ENCODE measurements around the gene GGCX. TPM values are rescaled to one million over a fixed set of nuclear protein-coding genes. Genes with fewer than 3 reads are reported as not detected.

The GGCX gene
- total and polyA plus RNA-seq, 9 of the 15 experiments (the other 6 are each of a cell fraction or from before 2014, with no cell fraction given) = 14.4 to 47.1 (median 28.1) TPM

DNA sequence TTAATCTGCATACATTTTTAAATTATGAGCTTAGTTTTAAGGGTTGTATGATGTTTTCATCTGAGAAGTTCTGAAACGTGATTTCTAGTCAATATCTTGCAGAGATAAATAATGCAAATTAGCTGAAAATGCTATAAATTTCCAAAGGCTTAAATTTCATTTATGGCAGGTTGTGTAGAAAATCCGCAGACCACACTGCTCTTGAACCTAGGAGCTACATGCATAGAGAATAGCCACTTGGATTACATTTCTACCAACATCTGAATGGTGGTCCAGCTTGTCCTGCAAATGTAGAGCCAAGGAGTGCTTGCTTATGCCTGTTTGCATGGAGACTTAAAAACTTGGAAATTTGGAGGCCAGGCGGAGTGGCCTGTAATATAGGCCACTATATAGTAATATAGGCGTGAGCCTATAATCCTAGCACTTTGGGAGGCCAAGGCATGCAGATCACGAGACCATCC, 15.5 kb downstream of the GGCX start:
- H3K27ac ChIP-seq (ENCODE audit: extremely low read depth, low read depth, low read length) = no peak overlapping the region; the same call in 2 of the 3 replicates
- no peak overlapping the region for H3K4me3 ChIP-seq
- no TSS peak for BruUV-seq (replicated peaks)
- peaks cover 72% of the 10 kb centered on the region for H3K36me3 ChIP-seq (ENCODE audit: control insufficient read depth, insufficient read depth, low read length)
- peaks cover 29% of the 10 kb centered on the region for H4K20me1 ChIP-seq (replicated peaks; ENCODE audit: control insufficient read depth, insufficient read depth, low read length)
- no peak overlapping the region for H3K4me2 ChIP-seq (ENCODE audit: insufficient read depth, low read length)
- in situ Hi-C loops (cut with MboI) (no loop called here), intact Hi-C loops (cut with micrococcal nuclease) (loop anchor here (1.0 kb wide), 1 partner anchor 126 kb away; no protein-coding TSS in a partner anchor)
- POLR2A ChIA-PET = interaction anchor here (0.6 to 24.3 kb wide), 20 partner anchors 10 to 443 kb away, joined by 3 to 1576 read pairs (median 4); partner anchors contain the start of genes C2orf68, CAPG, GGCX and SH2D6
- H3K27me3 ChIP-seq (ENCODE audit: control insufficient read depth in 2 of 2, insufficient read depth in 2 of 2, low read length in 2 of 2) = no peaks in the 10 kb centered on the region
- H3K9me3 ChIP-seq (replicated peaks; ENCODE audit: control insufficient read depth, insufficient read depth, low read depth, low read length) = no peaks in the 10 kb centered on the region
- WGBS (ENCODE audit: insufficient coverage, low coverage, missing lambda C conversion rate) = 55% methylated on average over 5 of the region's 5 CpGs
- peaks cover 26% of the 10 kb centered on the region for H3K79me2 ChIP-seq (ENCODE audit: control insufficient read depth, insufficient read depth, low read length)
- FAIRE-seq (no peak), DNase-seq (ENCODE audit: extremely low read depth in 1 of 4, low spot score in 3 of 4) (peak in 2 of 4 experiments; percentile 30 to 61), ATAC-seq (peak; percentile 64)
- H3K9me1 ChIP-seq (ENCODE audit: control insufficient read depth, insufficient read depth, low read length) = peaks cover 3% of the 10 kb centered on the region
- no peak overlapping the region for H3K9ac ChIP-seq (ENCODE audit: insufficient read depth in 1 of 2, low read depth in 2 of 2, low read length in 2 of 2)
- CTCF ChIA-PET (ENCODE audit: low intra/inter-chr PET ratio) = interaction anchor here (0.6 kb wide), 1 partner anchor 29 kb away, joined by 3 read pairs; no protein-coding TSS in a partner anchor
- peaks cover 0 to 22% of the 10 kb centered on the region in 2 experiments; a peak in 3 of 5 replicates for H3K4me1 ChIP-seq (replicated peaks in 1 of 2; ENCODE audit: control insufficient read depth in 2 of 2, insufficient read depth in 2 of 2, low read length in 2 of 2)
- no peak overlapping the region for H2AFZ ChIP-seq (ENCODE audit: low read depth, low read length)
- TF ChIP-seq ZZZ3 (IDR thresholded peaks at IDR 0.05) (0 out of 2 replicates have a peak, but pooled peaks have one; percentile 17), MAZ (CRISPR knock-in tag; conservative IDR thresholded peaks at IDR 0.05 in 1 of 2, IDR thresholded peaks at IDR 0.05 in 1 of 2) (0 out of 4 replicates have a peak, but pooled peaks of 1 of the 2 experiments have one; percentile 18), ERF (CRISPR knock-in tag; IDR thresholded peaks at IDR 0.05) (peak; percentile 76; the same call in 1 of the 2 replicates), ETV5 (CRISPR knock-in tag; IDR thresholded peaks at IDR 0.05; ENCODE audit: low read depth) (no peak), GTF2E2 (tag; IDR thresholded peaks at IDR 0.05) (no peak), COPS2 (conservative IDR thresholded peaks at IDR 0.05) (no peak), RAD21 (CRISPR knock-in tag; conservative IDR thresholded peaks at IDR 0.05 in 1 of 2, IDR thresholded peaks at IDR 0.05 in 1 of 2) (no peak), SMAD1 (IDR thresholded peaks at IDR 0.05; ENCODE audit: low read depth, low read length, partially characterized antibody) (peak; percentile 22), ZNF655 (CRISPR knock-in tag; IDR thresholded peaks at IDR 0.05) (no peak), SMAD4 (CRISPR knock-in tag; conservative IDR thresholded peaks at IDR 0.05) (no peak), BCLAF1 (IDR thresholded peaks at IDR 0.05; ENCODE audit: borderline replicate concordance in 1 of 2, control insufficient read depth in 1 of 2, low read depth in 2 of 2, low read length in 1 of 2) (peak in 1 of 2 experiments; percentile 58; a peak in 2 of 4 replicates)
- TF ChIP-seq, protein P1, sequence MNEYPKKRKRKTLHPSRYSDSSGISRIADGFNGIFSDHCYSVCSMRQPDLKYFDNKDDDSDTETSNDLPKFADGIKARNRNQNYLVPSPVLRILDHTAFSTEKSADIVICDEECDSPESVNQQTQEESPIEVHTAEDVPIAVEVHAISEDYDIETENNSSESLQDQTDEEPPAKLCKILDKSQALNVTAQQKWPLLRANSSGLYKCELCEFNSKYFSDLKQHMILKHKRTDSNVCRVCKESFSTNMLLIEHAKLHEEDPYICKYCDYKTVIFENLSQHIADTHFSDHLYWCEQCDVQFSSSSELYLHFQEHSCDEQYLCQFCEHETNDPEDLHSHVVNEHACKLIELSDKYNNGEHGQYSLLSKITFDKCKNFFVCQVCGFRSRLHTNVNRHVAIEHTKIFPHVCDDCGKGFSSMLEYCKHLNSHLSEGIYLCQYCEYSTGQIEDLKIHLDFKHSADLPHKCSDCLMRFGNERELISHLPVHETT (CRISPR knock-in tag; conservative IDR thresholded peaks at IDR 0.05 in 1 of 2, IDR thresholded peaks at IDR 0.05 in 1 of 2) = no peak

All from K562 (cell line).